Effector CD8-positive, alpha-beta T cell (primary cell): ENCODE measurements around the gene FKBP6.
A peak's percentile ranks its signal among the peaks of the same experiment; 100 is the strongest.
"Not testable (repeated sequence)": the region's sequence is repeated elsewhere in the genome, so short reads cannot be mapped to it uniquely, and the experiment has no call there.

Experiments used
- DNase-seq: peaks from one replicate; lab custom pipeline; 2025; lab: John Stamatoyannopoulos, UW

The FKBP6 gene

GRCh38 chr7:73395538-73396503 lies 67.9 kb downstream of the FKBP6 start:
- no peak for DNase-seq

GRCh38 chr7:73397521-73398281 lies 69.7 kb downstream of the FKBP6 start:
- DNase-seq, result no peak

GRCh38 chr7:73399185-73400050 lies 71.5 kb downstream of the FKBP6 start:
- DNase-seq, result peak; percentile 66

GRCh38 chr7:73404860-73405259 lies 76.9 kb downstream of the FKBP6 start:
- DNase-seq, result not testable (repeated sequence)
